HuH-7.5 (cell line): ENCODE results near the gene SHC2.
"Not testable (repeated sequence)": the region's sequence is repeated elsewhere in the genome, so short reads cannot be mapped to it uniquely, and the experiment has no call there.

Experiments used
- DNase-seq: peaks from one replicate; pipeline ENCODE4 v3.0.0; 2011; ENCODE audit warnings: low spot score

The SHC2 gene

DNA sequence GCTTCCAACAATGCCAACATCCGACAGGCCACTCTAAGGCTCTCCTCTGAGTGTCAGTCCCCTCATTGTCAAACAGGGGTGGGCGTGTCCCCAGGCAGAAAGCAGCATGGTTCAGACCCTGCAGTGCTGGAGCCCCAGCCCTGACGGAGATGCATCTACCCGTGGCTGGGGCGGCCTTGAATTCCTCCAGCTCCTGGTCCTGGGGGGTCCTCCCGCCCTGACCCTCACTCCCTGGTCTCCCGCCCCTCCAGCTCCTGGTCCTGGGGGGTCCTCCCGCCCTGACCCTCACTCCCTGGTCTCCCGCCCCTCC is 38.0 kb downstream of the SHC2 start:
- DNase-seq: not testable (repeated sequence)

DNA sequence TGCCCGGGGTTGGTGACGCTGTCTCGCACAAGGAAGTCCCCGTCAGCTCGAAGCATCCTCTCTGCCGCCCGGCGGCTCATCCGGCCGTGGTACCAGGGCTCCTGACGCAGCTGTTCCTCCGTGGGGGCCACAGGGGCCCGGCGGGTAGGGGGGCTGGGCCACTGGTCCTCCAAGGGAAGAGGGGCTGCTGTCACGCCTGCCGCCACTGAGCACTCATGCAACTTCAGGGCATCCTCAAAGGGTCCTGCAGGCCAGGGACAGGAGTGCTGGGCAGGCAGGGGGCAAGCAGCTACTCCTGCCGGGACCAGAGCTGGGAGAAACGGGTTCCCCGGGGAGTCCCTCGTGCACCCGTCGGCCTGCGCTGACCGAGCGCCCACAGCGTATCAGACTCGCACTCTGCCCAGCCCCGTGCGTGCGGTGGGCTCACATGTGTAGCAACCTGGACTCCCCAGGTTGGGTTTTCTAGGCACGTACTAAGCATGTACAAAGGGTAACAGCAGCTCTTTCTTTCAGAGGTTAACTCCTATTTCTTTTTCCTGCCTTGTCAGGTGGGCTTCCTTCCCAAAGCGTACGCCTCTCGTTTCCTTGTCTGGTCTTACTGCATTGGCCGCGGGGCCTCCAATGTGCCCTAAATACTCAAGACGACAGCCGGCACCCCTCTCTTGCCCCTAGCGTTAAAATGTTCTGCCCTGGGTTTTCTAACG is 38.5 kb downstream of the SHC2 start:
- no peak for DNase-seq

DNA sequence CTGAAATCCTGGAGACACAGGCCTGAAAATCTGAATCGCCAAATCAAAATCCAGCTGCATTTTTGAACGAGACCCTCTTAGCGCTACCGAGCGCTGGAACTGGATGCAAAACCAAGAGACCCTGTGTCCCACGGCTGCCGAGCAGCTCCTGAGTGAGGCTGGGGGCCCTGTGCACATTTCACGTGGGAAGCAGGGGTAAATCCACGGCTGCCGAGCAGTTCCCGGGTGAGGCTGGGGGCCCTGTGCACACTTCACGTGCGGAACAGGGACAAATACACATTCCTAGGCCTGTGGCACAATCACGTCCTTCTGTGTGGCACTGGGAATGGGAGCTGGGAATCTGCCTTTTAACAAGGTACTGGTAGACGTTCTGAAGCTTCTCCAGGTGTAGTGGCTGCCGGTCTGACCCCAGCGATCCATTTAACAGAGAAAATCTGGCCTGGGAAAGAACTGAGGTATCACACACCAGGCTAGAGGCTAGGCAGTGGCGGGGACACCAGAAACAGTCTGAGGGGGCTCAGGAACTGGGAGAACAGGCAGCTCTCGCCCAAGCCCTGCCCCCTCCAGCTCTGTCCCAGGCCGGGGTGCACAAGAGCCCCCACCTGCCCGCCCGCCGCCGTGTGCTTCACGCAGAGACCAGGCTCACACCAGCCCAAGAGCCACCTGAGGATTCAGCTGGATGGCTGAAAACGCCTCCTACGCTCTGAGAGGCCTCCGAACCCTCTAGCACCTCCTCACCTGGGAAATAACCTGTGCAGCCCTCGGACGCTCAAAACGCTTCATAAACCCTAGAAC is 40.9 kb downstream of the SHC2 start:
- no peak for DNase-seq

DNA sequence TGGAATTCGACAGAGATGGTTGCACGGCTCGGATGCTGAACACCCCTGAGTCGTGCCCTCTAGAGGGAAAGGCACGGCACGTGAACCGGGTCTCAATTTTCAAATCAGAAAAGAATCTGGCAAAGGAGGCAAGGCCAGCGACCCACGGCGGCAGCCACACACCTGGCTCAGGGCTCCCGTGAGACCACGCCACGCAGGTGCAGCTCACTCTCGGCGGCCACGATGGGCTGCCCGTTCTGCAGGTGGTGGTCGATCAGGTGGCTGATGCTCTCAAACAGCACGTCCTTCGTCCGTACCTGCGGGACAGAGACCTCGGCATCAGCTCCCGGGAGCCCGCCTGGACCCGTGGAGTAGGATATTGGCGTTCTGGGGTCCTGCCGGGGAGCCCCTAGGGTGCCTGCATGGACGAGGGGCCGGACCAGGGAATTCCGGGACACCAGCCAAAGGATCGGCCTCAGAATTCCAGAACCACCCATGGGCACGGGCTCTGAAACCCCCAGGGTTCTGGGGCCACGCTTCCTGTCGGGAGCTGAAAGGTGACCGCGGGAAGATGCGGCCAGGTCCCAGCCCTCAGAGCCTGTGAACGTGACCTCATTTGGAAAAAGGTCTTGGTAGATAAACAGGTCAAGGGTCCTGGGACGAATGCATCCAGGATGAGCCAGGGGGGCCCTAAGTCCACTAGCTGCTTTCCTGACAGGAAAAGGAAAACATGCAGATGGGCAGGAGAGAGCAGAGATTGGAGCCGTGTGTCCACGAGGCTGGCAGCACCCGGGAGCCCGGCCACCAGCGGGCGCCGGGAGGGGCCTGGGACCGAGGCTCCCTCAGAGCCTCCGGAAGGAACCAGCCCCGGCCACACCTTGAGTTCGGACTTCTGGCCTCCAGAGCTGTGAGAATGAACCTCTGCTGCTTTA is 41.8 kb downstream of the SHC2 start:
- DNase-seq: no peak

DNA sequence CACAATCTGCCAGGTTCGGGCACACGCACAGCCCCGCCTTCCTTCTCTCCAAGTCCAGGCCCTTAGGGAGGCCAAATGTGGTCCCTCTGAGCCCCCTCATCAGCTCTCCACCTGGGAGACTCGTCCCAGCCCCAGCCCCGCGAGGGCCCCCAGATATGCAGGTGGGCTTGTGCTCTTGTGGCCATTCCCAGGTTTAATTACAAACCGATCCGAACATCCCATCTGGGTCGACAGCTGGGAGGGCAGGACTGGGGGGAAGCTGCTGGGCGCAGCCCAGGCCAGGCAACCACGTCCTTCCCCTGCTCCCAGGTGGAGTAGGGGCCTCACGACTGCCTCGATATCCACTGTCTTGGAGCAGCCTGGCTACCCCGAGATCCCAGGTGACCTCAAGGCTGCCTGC is 44.4 kb downstream of the SHC2 start:
- DNase-seq: no peak

DNA sequence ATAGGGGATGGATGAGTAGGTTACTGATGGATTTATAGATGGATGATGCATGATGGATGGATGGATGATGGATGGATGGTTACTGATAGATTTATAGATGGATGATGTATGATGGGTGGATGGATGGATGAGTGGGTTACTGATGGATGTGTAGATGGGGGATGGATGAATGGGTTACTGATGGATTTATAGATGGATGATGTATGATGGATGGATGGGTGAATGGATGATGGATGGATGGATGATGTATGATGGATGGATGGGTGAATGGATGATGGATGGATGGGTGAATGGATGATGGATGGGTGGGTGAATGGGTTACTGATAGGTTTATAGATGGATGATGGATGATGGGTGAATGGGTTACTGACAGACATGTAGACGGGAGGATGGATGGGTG is 45.5 kb downstream of the SHC2 start:
- no peak for DNase-seq

DNA sequence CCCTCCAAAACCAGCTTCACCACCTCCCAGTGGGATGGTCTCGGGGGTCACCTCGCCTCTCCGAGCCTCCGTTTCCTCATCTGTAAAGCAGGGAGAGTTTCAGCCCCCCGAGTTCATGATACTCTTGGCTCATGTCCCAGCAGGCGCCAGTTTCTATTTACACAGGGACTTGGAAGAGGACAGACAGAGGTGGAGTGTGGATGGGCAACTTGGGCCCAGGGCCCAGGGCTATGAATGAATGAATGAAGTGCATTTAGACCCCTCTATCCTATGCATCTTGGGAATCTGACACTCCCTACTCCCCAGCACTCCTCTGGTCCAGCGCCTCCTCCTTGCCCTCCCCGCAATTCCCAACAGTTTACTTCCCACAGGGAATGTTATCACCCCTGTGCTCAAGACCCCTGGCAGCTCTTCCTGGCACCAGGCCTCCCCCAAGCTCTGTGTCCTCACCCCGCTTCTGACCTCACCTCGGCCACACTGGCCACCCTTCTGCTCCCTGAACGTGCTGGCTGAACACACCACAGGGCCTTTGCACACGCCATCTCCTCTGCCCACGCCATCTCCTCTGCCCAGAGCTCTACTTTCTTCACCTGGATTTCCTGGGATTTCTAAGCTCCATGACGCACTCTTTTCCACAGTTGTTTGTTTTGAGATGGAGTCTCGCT is 46.9 kb downstream of the SHC2 start:
- no peak for DNase-seq

DNA sequence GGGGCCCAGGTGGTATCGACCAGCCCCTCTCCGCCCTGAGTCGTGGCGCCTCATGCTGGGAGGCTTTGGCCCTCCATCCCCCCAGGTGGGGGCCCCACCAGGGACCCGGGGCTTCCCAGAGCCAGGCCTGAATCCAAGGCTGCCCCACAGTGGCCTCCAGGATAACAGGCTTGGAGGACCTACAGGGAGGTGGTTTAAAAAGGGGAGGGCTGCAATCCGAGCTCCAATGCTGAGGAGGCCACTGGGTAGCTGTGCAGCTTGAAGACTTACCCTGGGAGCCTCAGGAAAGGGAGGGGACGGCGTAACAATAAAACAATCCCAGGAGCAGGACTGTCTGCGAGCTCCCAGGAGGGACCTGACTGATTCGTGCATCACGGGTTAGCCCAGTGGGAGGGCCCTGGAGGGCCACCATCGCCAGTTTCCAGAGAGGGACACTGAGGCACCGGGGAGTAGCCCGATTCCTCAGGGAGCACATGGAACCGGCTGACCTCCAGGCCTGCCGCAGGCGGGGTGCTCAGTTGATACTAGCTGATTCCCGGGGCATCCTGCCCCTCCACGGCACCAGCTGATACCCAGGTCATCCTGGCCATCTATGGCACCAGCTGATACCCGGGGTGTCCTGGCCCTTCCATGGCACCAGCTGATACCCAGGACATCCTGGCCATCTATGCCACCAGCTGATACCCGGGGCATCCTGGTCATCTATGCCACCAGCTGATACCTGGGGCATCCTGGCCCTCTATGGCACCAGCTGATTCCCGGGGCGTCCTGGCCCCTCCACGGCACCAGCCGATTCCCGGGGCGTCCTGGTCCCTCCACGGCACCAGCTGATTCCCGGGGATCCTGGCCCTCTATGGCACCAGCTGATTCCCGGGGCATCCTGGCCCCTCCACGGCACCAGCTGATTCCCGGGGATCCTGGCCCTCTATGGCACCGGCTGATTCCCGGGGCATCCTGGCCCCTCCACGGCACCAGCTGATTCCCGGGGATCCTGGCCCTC is 48.2 kb downstream of the SHC2 start:
- DNase-seq: no peak

DNA sequence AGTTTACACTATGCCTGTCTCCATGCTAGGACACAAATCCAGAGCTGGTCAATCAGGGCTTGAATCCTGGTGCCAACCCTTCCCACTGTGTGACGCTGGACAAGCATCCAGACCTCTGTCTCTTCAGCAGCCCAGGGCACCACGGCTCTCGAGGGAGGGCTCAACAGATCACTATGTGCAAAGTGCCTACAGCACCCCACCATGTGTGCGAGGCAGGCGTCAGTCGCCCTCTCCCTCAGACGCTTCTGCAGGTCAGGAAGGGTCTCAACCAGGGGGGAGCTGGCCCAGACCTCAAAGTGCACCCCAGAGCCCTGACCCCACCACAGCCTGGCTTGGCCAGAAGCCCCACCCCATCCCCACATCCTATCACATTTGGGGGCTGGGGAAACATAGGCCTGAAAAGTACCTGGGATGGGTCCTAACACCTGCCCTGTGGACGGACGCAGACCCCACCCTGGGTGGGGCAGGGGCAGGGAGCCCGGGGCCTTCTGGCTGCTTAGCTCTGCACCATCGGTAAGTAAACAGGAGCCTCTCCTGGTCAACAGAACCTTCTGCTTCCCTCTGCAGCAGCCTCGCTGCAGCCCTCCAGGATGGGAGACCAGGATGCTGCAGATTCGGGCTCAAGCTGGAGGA is 49.0 kb downstream of the SHC2 start:
- no peak for DNase-seq

DNA sequence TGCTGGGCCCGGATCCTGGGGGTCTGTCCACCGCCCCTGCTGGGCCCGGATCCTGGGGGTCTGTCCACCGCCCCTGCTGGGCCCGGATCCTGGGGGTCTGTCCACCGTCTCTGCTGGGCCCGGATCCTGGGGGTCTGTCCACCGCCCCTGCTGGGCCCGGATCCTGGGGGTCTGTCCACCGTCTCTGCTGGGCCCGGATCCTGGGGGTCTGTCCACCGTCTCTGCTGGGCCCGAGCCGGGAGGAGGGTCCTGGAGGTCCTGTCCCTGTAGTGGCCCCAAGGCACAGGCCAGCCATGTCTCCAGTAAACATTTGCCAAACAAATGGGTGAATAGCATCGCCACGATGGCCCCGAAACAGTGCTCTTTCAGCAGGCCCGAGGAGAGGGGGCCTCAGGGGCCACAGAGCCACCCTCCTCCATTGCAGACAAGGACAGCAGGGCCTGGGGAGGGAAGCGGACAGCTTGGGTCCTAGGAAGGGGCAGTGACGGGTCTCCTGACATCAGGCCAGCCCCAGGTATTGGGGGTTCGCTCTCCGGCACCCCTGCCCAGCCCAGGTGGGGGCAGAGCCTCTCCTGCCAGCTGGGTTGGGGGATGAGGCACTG is 49.6 kb downstream of the SHC2 start:
- not testable (repeated sequence) for DNase-seq

DNA sequence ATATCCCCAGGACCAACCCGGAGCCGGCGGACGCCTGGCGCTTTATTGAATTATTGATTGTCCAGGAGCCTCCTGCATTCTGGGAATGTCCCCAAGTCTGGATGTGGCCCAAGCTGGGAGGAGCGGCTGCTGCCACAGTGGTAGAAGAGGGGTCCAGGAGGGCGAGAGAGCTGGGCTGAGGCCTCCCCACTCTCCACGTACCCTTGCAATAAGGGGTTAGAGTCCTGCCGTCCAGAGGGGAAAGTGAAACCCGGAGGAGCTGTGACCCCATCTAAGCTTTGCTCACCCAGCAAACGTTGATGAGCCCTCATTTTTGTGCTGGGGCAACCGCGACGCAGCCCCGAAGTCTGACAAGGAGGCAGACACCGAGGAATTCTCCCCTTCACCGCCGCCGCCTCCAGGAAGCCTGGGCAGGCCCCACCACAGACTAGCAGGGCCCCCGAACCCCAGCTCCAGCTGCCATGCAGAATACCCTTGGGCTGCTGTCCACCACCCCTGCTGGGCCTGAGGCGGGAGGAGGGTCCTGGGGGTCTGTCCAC is 50.5 kb downstream of the SHC2 start:
- DNase-seq: no peak

DNA sequence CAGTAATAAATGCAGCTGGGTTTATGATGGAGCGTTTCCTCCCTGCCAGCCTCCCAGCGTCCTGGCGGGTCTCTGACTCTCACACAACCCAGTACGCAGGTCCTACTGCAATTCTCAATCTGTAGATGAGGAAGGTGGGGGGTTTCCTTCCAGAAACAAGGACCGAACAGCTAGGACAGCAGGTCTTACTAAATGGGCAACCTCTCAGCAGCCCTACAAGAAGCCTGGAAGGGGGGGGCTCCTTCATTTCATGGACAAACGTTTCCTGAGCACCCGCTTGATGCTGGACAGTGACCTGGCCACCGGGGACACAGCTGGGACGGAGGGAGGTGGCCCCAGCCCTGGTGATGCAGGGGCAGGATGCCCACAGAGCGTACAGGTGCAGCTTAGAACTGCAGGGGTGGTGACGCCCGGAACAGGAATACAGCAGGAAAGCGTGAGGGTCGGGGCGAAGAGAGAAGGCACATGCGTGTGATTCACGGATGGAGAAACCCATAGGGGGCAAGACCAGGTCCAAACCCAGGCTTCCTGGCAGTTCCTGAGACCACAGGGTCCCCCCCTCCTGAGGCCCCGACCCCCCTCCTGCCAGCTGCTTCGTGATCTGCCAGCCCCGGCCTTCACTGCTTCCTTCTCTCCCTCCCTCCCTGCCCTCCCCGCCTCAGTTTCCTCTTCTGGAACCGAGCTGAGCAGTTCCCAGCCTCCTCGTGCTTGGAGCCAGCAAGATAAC is 51.2 kb downstream of the SHC2 start:
- no peak for DNase-seq

DNA sequence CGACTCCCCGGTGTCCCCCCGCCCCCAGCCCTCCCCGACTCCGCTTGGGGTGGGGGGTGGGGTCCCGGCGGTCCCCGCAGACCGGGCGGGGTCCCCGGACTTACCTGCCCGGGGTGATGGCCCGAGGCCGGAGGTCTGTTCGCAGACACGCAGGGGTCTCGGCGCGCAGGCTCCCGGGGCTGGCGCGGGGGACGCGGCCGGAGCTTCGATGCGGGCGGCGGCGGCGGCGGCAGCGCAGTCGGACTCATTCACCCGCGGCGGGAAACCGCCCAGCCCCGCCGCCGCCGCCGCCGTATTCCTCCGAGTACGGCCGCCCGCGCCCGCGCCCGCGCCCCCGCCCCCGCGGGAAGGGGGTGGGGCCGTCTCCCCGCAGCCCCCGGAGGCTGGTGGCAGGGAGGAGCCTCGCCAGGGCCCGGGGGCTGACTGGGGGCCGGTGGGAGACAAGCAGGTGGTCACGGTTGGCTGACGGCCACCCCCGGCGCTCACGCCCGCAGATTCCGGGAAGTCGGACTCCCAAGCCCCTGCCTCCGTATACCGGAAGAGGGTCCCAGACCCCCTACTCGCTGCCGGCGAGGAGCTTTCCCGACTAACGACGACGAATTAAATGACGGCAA is 51.8 kb downstream of the SHC2 start, which contains the start of gene C2CD4C:
Gene C2CD4C, minus strand, starts transcription at position 246 of the 614 bp plus-strand sequence. CDS start 786 bp downstream, outside the sequence.
- DNase-seq: no peak

DNA sequence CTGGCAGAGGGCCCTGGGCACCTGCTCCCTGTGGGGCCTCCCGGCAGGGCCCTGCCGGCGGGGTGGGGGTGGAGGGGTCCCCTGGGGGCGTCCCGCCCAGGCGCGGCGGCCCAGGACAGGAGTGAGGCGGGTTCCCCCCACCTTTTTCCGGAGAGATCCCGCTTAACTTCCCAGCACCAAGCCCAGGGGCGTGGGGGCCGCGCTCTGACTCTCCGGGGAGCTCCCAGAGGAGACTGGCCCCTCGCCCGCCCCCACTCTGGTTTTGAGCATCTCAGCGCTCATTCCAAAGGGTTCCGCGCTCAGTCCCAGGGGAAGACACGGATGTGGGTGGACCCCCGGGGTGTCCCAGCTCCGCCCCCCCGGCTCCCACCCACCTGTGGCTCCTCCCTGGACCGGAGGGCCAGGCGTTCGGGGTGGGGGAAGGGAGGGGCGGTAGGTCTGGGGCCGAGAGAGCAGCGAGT is 52.4 kb downstream of the SHC2 start:
- no peak for DNase-seq

DNA sequence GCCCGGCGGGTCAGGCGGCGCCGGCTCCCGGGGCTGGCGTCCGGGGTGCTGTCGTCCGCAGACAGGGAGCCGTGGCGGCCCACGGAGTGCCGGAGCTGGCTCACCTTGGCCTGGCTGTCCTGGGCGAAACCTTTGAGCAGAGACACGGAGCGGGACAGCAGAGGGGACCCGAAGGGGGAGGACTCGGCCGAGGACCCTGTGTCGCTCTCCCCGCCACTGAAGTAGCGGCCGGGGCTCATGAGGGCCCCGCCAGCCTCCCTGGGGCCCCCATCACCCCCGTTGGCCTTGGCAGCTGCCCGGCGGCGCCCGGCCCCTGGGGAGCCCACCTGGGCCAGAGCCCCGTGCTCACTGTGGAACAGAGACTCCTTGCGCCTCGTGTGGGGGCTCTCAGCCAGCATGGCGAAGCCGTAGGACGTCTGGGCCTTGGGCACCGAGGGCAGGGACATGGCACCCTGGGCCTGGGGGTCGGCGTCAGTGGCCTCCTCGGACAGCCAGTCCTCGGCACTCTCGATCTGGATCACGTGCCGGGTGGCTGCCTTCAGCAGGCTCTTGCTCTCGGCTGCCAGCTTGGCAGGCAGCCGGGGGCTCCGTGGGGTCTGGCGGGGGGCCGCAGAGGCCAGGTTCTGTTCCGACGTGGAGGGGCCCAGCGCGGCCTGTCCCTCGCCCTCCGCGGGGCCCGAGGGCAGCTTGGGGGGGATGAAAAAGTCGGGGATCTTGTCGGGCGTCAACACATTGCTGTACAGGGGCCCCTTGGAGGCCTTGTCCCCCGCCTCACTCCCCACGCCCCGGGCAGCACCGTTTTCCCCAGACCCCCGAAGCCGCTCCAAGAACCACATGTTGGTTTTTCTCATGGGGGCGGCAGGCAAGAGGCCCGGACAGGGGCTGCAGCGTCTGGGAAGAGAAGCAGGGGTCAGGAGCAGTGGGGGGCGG is 53.1 kb downstream of the SHC2 start:
- DNase-seq: no peak

DNA sequence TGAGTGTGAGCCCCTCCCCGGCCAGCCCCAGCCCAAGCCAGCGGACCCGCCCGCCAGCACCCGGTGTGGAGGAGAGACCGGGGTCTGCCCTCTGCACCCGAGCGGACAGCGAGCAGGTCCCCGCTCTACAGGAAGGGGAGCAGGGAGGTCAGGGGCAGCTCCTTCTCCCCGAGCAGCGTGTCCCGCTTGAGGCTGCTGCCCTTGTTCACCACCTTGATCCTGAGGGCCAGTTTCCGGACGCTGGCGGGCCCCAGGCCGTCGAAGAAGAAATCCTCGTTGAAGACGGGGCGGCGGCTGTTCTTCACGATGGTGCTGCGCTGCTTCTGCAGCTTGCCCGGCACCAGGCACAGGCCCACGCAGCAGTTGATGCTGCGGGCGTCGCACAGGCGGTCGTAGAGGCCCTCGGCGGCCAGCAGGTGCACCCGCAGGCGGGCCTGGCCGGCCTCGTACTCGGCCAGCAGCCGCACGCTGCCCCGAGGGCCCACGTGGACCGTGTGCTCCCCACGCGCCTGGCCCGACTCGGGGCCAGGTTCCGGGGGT is 53.8 kb downstream of the SHC2 start:
- DNase-seq: no peak
